Measurements from ENCODE around the gene POLR3F.

POLR3F gene

GRCh38 chr20:18527339-18527738 is 60.1 kb downstream of the POLR3F start:
- Histone ChIP-seq H3K14ac (ENCODE audit: low read length) (no peak overlapping the region), H4K8ac (ENCODE audit: low read depth, low read length) (no peak overlapping the region), H3K9me3 (replicated peaks in 1 of 2; ENCODE audit: control insufficient read depth in 2 of 2, insufficient read depth in 1 of 2, low read depth in 1 of 2, low read length in 2 of 2) (peaks cover 0 to 2% of the 10 kb centered on the region in 2 donors), H3K36me3 (replicated peaks in 1 of 2; ENCODE audit: control insufficient read depth in 2 of 2, insufficient read depth in 2 of 2, low read length in 2 of 2) (peaks cover 31 to 85% of the 10 kb centered on the region in 2 donors), H3K4me3 (ENCODE audit: low read length in 2 of 2) (no peak overlapping the region), H3K27ac (replicated peaks; ENCODE audit: low read length) (no peak overlapping the region), H2BK5ac (ENCODE audit: low read length) (no peak overlapping the region), H3K4ac (ENCODE audit: low read length) (no peak overlapping the region), H2BK12ac (ENCODE audit: low read length) (no peak overlapping the region), H2BK120ac (ENCODE audit: low read depth, low read length) (no peak overlapping the region), H3K9ac (ENCODE audit: low read depth, low read length, poor library complexity) (no peak overlapping the region), H3K79me1 (ENCODE audit: low read depth, low read length) (no peaks in the 10 kb centered on the region), H2BK15ac (ENCODE audit: low read length) (no peak overlapping the region), H3K18ac (ENCODE audit: low read length) (no peak overlapping the region), H2AFZ (ENCODE audit: low read length) (no peak overlapping the region), H3K23ac (ENCODE audit: low read depth, low read length, poor library complexity) (no peak overlapping the region), H2AK5ac (ENCODE audit: low read depth, low read length) (no peak overlapping the region), H3K4me2 (ENCODE audit: insufficient read depth, low read length, poor library complexity, severe bottlenecking) (no peak overlapping the region), H4K91ac (ENCODE audit: low read depth, low read length, poor library complexity) (no peak overlapping the region), H3K4me1 (ENCODE audit: control insufficient read depth in 2 of 2, insufficient read depth in 1 of 2, low read depth in 1 of 2, low read length in 2 of 2) (no peaks in the 10 kb centered on the region), H3K27me3 (ENCODE audit: control insufficient read depth in 3 of 3, insufficient read depth in 3 of 3, low read depth in 1 of 3, low read length in 3 of 3) (no peaks in the 10 kb centered on the region)
- no peak for DNase-seq (ENCODE audit: low spot score)
- WGBS, 2 donors (ENCODE audit: extremely low coverage in 2 of 2, insufficient read length in 2 of 2, insufficient replicate concordance in 1 of 2): no CpG with 5 or more reads among the region's 2 CpGs

GRCh38 chr20:18527836-18528235 is 60.6 kb downstream of the POLR3F start:
- Histone ChIP-seq H3K23ac (ENCODE audit: low read depth, low read length, poor library complexity) (no peak overlapping the region), H3K18ac (ENCODE audit: low read length) (no peak overlapping the region), H3K9me3 (replicated peaks in 1 of 2; ENCODE audit: control insufficient read depth in 2 of 2, insufficient read depth in 1 of 2, low read depth in 1 of 2, low read length in 2 of 2) (peaks cover 0 to 2% of the 10 kb centered on the region in 2 donors), H2BK15ac (ENCODE audit: low read length) (no peak overlapping the region), H3K79me1 (ENCODE audit: low read depth, low read length) (no peaks in the 10 kb centered on the region), H3K4ac (ENCODE audit: low read length) (no peak overlapping the region), H3K4me2 (ENCODE audit: insufficient read depth, low read length, poor library complexity, severe bottlenecking) (no peak overlapping the region), H3K4me1 (ENCODE audit: control insufficient read depth in 2 of 2, insufficient read depth in 1 of 2, low read depth in 1 of 2, low read length in 2 of 2) (no peaks in the 10 kb centered on the region), H2BK5ac (ENCODE audit: low read length) (no peak overlapping the region), H3K14ac (ENCODE audit: low read length) (no peak overlapping the region), H3K27me3 (ENCODE audit: control insufficient read depth in 3 of 3, insufficient read depth in 3 of 3, low read depth in 1 of 3, low read length in 3 of 3) (no peaks in the 10 kb centered on the region), H2AK5ac (ENCODE audit: low read depth, low read length) (no peak overlapping the region), H3K27ac (replicated peaks; ENCODE audit: low read length) (no peak overlapping the region), H4K91ac (ENCODE audit: low read depth, low read length, poor library complexity) (no peak overlapping the region), H3K4me3 (ENCODE audit: low read length in 2 of 2) (no peak overlapping the region), H3K9ac (ENCODE audit: low read depth, low read length, poor library complexity) (no peak overlapping the region), H2BK120ac (ENCODE audit: low read depth, low read length) (no peak overlapping the region), H2AFZ (ENCODE audit: low read length) (no peak overlapping the region), H4K8ac (ENCODE audit: low read depth, low read length) (no peak overlapping the region), H2BK12ac (ENCODE audit: low read length) (no peak overlapping the region), H3K36me3 (replicated peaks in 1 of 2; ENCODE audit: control insufficient read depth in 2 of 2, insufficient read depth in 2 of 2, low read length in 2 of 2) (peaks cover 35 to 90% of the 10 kb centered on the region in 2 donors)
- no CpG with 5 or more reads among the region's 2 CpGs for WGBS, 2 donors (ENCODE audit: extremely low coverage in 2 of 2, insufficient read length in 2 of 2, insufficient replicate concordance in 1 of 2)
- no peak for DNase-seq (ENCODE audit: low spot score)

GRCh38 chr20:18529041-18529440 is 61.9 kb downstream of the POLR3F start:
- Histone ChIP-seq H2BK5ac (ENCODE audit: low read length) (no peak overlapping the region), H3K14ac (ENCODE audit: low read length) (no peak overlapping the region), H3K4ac (ENCODE audit: low read length) (no peak overlapping the region), H3K4me2 (ENCODE audit: insufficient read depth, low read length, poor library complexity, severe bottlenecking) (no peak overlapping the region), H2AFZ (ENCODE audit: low read length) (no peak overlapping the region), H2BK12ac (ENCODE audit: low read length) (no peak overlapping the region), H3K79me1 (ENCODE audit: low read depth, low read length) (no peaks in the 10 kb centered on the region), H2AK5ac (ENCODE audit: low read depth, low read length) (no peak overlapping the region), H2BK15ac (ENCODE audit: low read length) (no peak overlapping the region), H3K9me3 (replicated peaks in 1 of 2; ENCODE audit: control insufficient read depth in 2 of 2, insufficient read depth in 1 of 2, low read depth in 1 of 2, low read length in 2 of 2) (peaks cover 0 to 2% of the 10 kb centered on the region in 2 donors), H3K27ac (replicated peaks; ENCODE audit: low read length) (no peak overlapping the region), H3K4me1 (ENCODE audit: control insufficient read depth in 2 of 2, insufficient read depth in 1 of 2, low read depth in 1 of 2, low read length in 2 of 2) (no peaks in the 10 kb centered on the region), H4K91ac (ENCODE audit: low read depth, low read length, poor library complexity) (no peak overlapping the region), H3K36me3 (replicated peaks in 1 of 2; ENCODE audit: control insufficient read depth in 2 of 2, insufficient read depth in 2 of 2, low read length in 2 of 2) (peaks cover 41 to 97% of the 10 kb centered on the region in 2 donors), H3K27me3 (ENCODE audit: control insufficient read depth in 3 of 3, insufficient read depth in 3 of 3, low read depth in 1 of 3, low read length in 3 of 3) (no peaks in the 10 kb centered on the region), H3K4me3 (ENCODE audit: low read length in 2 of 2) (no peak overlapping the region), H3K18ac (ENCODE audit: low read length) (no peak overlapping the region), H3K23ac (ENCODE audit: low read depth, low read length, poor library complexity) (no peak overlapping the region), H4K8ac (ENCODE audit: low read depth, low read length) (no peak overlapping the region), H3K9ac (ENCODE audit: low read depth, low read length, poor library complexity) (no peak overlapping the region), H2BK120ac (ENCODE audit: low read depth, low read length) (no peak overlapping the region)
- DNase-seq (ENCODE audit: low spot score): no peak

- Histone ChIP-seq H2BK5ac (ENCODE audit: low read length) (no peak overlapping the region), H3K4me1 (ENCODE audit: control insufficient read depth in 2 of 2, insufficient read depth in 1 of 2, low read depth in 1 of 2, low read length in 2 of 2) (no peaks in the 10 kb centered on the region), H3K4ac (ENCODE audit: low read length) (no peak overlapping the region), H2BK120ac (ENCODE audit: low read depth, low read length) (no peak overlapping the region), H2BK12ac (ENCODE audit: low read length) (no peak overlapping the region), H2AK5ac (ENCODE audit: low read depth, low read length) (no peak overlapping the region), H2BK15ac (ENCODE audit: low read length) (no peak overlapping the region), H3K36me3 (replicated peaks in 1 of 2; ENCODE audit: control insufficient read depth in 2 of 2, insufficient read depth in 2 of 2, low read length in 2 of 2) (peaks cover 32 to 90% of the 10 kb centered on the region in 2 donors), H3K18ac (ENCODE audit: low read length) (no peak overlapping the region), H3K23ac (ENCODE audit: low read depth, low read length, poor library complexity) (no peak overlapping the region), H3K9ac (ENCODE audit: low read depth, low read length, poor library complexity) (no peak overlapping the region), H2AFZ (ENCODE audit: low read length) (no peak overlapping the region), H3K9me3 (replicated peaks in 1 of 2; ENCODE audit: control insufficient read depth in 2 of 2, insufficient read depth in 1 of 2, low read depth in 1 of 2, low read length in 2 of 2) (peaks cover 0 to 2% of the 10 kb centered on the region in 2 donors), H4K91ac (ENCODE audit: low read depth, low read length, poor library complexity) (no peak overlapping the region), H3K4me3 (ENCODE audit: low read length in 2 of 2) (no peak overlapping the region), H3K27me3 (ENCODE audit: control insufficient read depth in 3 of 3, insufficient read depth in 3 of 3, low read depth in 1 of 3, low read length in 3 of 3) (no peaks in the 10 kb centered on the region), H3K79me1 (ENCODE audit: low read depth, low read length) (no peaks in the 10 kb centered on the region), H3K4me2 (ENCODE audit: insufficient read depth, low read length, poor library complexity, severe bottlenecking) (no peak overlapping the region), H4K8ac (ENCODE audit: low read depth, low read length) (no peak overlapping the region), H3K14ac (ENCODE audit: low read length) (no peak overlapping the region), H3K27ac (replicated peaks; ENCODE audit: low read length) (no peak overlapping the region)
- no peak for DNase-seq (ENCODE audit: low spot score)
- no CpG with 5 or more reads among the region's 6 CpGs for WGBS, 2 donors (ENCODE audit: extremely low coverage in 2 of 2, insufficient read length in 2 of 2, insufficient replicate concordance in 1 of 2)
These were observed 65.4 kb downstream of the POLR3F start for GRCh38 chr20:18532626-18533025.

Measured in neuronal stem cell (in vitro differentiated cells).